Measurements from ENCODE around the gene PEX6. TPM values are rescaled to one million over a fixed set of nuclear protein-coding genes. Genes with fewer than 3 reads are reported as not detected.

The PEX6 gene
- total and polyA plus RNA-seq, 2 experiments from 2014 or later: 6.5 to 25.1 TPM

DNA sequence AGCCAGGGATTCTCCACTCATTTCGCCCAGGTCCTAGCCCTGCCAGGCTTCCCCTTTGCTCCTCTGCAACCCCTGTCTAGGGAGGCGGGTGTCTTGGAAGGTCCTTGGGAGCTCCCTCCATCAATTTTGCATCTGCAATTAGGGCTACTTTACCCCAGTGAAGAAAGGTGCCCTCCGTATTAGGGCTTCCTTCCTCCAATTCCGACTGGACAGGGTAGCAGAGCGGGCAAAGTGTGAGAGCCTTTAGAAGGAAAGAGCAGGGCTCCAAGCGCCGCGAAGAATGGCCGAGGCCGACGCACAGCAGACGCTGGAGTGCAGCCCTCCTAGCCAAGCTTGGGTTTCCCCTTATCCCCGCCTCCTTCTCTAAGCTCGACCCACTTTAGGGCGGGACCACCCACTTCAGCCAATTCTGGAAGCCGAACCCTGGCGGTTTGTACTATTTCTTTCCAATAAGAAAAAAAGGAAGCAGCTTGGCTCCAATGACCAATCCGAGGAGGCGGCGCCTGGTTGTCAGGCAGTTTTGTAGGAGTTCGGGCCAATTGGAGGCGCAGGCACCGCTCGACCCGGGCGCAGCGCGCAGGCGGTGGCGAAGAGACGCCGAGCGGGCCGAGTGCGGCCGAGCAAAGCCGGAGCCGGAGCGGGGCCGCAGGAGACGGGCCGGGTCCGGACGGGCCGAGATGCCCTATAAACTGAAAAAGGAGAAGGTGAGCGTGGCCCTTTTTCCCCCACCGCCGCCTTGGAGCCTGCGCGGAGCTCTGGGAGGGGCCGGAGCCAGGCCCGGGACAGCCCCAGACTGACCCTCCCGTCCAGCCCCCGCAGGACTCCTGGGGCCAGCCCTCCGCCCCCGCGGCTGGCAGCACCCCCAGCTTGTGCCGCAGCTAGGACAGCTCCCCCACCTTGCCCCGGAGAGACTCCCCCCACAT, 5.3 kb upstream of the PEX6 start, which contains the start of gene PPP2R5D:
TSS of gene PPP2R5D (plus strand) at position 570 of the 923 bp plus-strand sequence. CDS start at position 678, 108 bp downstream.
- Mint-ChIP-seq H3K4me3 (peak within 1 kb of the TSS; percentile 88), H3K9me3 (no peaks in the 10 kb centered on the region), H3K4me1 (peaks cover 24% of the 10 kb centered on the region), H3K36me3 (ENCODE audit: low read depth) (peaks cover 6% of the 10 kb centered on the region; the same call in 1 of the 3 replicates), H3K27ac (peak within 1 kb of the TSS; percentile 82), H3K27me3 (ENCODE audit: insufficient read depth, low read depth, poor library complexity) (peaks cover 12% of the 10 kb centered on the region)
- Histone ChIP-seq H3K79me2 (replicated peaks; ENCODE audit: insufficient read depth) (peaks cover 17% of the 10 kb centered on the region), H3K9me2 (ENCODE audit: insufficient read depth) (no peaks in the 10 kb centered on the region), H3F3A (replicated peaks; ENCODE audit: low read depth) (peaks cover 12% of the 10 kb centered on the region; the same call in 1 of the 2 replicates), H3K36me3 (ENCODE audit: insufficient read depth) (0 out of 2 replicates have a peak, but pooled peaks cover 2% of the 10 kb centered on the region), H3K4me1 (ENCODE audit: insufficient read depth) (peaks cover 17% of the 10 kb centered on the region), H3K27me3 (ENCODE audit: insufficient read depth) (no peaks in the 10 kb centered on the region), H3K4me2 (peak within 1 kb of the TSS; percentile 88), H3K4me3 (peak within 1 kb of the TSS; percentile 73), H3K27ac (ENCODE audit: low read depth) (peak within 1 kb of the TSS; percentile 85; the same call in 1 of the 2 replicates), H4K20me1 (replicated peaks; ENCODE audit: insufficient read depth) (peaks cover 5% of the 10 kb centered on the region; the same call in 1 of the 2 replicates), H2AFZ (peak within 1 kb of the TSS; percentile 30; the same call in 1 of the 2 replicates)
- peak; percentile 92 for ATAC-seq
- peak; percentile 100 for DNase-seq (ENCODE audit: low spot score)
- TF ChIP-seq ZNF331 (CRISPR knock-in tag; IDR thresholded peaks at IDR 0.05; ENCODE audit: low read depth) (no peak), CREB1 (CRISPR knock-in tag; IDR thresholded peaks at IDR 0.05; ENCODE audit: low read depth) (peak; percentile 1; the same call in 1 of the 2 replicates), POLR2AphosphoS5 (IDR thresholded peaks at IDR 0.05; ENCODE audit: low read depth) (peak; percentile 97), EZH2 (IDR thresholded peaks at IDR 0.05; ENCODE audit: low read depth, unreplicated experiment) (no peak), ZNF114 (CRISPR knock-in tag; IDR thresholded peaks at IDR 0.05) (no peak)
- TF ChIP-seq, protein P1, sequence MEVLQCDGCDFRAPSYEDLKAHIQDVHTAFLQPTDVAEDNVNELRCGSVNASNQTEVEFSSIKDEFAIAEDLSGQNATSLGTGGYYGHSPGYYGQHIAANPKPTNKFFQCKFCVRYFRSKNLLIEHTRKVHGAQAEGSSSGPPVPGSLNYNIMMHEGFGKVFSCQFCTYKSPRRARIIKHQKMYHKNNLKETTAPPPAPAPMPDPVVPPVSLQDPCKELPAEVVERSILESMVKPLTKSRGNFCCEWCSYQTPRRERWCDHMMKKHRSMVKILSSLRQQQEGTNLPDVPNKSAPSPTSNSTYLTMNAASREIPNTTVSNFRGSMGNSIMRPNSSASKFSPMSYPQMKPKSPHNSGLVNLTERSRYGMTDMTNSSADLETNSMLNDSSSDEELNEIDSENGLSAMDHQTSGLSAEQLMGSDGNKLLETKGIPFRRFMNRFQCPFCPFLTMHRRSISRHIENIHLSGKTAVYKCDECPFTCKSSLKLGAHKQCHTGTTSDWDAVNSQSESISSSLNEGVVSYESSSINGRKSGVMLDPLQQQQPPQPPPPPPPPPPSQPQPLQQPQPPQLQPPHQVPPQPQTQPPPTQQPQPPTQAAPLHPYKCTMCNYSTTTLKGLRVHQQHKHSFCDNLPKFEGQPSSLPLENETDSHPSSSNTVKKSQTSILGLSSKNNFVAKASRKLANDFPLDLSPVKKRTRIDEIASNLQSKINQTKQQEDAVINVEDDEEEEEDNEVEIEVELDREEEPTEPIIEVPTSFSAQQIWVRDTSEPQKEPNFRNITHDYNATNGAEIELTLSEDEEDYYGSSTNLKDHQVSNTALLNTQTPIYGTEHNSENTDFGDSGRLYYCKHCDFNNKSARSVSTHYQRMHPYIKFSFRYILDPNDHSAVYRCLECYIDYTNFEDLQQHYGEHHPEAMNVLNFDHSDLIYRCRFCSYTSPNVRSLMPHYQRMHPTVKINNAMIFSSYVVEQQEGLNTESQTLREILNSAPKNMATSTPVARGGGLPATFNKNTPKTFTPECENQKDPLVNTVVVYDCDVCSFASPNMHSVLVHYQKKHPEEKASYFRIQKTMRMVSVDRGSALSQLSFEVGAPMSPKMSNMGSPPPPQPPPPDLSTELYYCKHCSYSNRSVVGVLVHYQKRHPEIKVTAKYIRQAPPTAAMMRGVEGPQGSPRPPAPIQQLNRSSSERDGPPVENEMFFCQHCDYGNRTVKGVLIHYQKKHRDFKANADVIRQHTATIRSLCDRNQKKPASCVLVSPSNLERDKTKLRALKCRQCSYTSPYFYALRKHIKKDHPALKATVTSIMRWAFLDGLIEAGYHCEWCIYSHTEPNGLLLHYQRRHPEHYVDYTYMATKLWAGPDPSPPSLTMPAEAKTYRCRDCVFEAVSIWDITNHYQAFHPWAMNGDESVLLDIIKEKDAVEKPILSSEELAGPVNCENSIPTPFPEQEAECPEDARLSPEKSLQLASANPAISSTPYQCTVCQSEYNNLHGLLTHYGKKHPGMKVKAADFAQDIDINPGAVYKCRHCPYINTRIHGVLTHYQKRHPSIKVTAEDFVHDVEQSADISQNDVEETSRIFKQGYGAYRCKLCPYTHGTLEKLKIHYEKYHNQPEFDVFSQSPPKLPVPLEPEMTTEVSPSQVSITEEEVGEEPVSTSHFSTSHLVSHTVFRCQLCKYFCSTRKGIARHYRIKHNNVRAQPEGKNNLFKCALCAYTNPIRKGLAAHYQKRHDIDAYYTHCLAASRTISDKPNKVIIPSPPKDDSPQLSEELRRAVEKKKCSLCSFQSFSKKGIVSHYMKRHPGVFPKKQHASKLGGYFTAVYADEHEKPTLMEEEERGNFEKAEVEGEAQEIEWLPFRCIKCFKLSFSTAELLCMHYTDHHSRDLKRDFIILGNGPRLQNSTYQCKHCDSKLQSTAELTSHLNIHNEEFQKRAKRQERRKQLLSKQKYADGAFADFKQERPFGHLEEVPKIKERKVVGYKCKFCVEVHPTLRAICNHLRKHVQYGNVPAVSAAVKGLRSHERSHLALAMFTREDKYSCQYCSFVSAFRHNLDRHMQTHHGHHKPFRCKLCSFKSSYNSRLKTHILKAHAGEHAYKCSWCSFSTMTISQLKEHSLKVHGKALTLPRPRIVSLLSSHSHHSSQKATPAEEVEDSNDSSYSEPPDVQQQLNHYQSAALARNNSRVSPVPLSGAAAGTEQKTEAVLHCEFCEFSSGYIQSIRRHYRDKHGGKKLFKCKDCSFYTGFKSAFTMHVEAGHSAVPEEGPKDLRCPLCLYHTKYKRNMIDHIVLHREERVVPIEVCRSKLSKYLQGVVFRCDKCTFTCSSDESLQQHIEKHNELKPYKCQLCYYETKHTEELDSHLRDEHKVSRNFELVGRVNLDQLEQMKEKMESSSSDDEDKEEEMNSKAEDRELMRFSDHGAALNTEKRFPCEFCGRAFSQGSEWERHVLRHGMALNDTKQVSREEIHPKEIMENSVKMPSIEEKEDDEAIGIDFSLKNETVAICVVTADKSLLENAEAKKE (CRISPR knock-in tag; IDR thresholded peaks at IDR 0.05): no peak
- TF ChIP-seq, protein P2, sequence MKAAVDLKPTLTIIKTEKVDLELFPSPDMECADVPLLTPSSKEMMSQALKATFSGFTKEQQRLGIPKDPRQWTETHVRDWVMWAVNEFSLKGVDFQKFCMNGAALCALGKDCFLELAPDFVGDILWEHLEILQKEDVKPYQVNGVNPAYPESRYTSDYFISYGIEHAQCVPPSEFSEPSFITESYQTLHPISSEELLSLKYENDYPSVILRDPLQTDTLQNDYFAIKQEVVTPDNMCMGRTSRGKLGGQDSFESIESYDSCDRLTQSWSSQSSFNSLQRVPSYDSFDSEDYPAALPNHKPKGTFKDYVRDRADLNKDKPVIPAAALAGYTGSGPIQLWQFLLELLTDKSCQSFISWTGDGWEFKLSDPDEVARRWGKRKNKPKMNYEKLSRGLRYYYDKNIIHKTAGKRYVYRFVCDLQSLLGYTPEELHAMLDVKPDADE (IDR thresholded peaks at IDR 0.05): no peak

Data from GM23338 (cell line).